Gastroesophageal sphincter (tissue), 4 donors: ENCODE measurements around the gene SMIM26. TPM values are rescaled to one million over a fixed set of nuclear protein-coding genes. Genes with fewer than 3 reads are reported as not detected.
"Not testable (repeated sequence)": the region's sequence is repeated elsewhere in the genome, so short reads cannot be mapped to it uniquely, and the experiment has no call there.

ENCODE experiments used
- ATAC-seq: fragments of 150-250 bp; one replicate; pipeline ENCODE4 v1.9.1; 2016; ENCODE audit warnings: mild to moderate bottlenecking, moderate library complexity
- H3K27ac ChIP-seq, 4 donors: fragments of 200-600 bp; sonication (generic) in 3 of 4; 1 replicate in 3 of 4; 2 replicates in 1 of 4; pipeline ENCODE4 v1.5.1; 2016 to 2019
- H3K27me3 ChIP-seq: fragments of 200-600 bp; sonication (generic); one replicate; pipeline ENCODE4 v1.5.1; 2019
- H3K36me3 ChIP-seq, 2 donors: fragments of 200-600 bp; sonication (generic); one replicate each; pipeline ENCODE4 v1.5.1; 2019; ENCODE audit warnings: control low read depth in 1 of 2
- H3K4me1 ChIP-seq, 3 donors: fragments of 200-600 bp; sonication (generic); 1 replicate in 2 of 3; 2 replicates in 1 of 3; pipeline ENCODE4 v1.5.1; 2016 to 2019; ENCODE audit warnings: control low read depth in 2 of 3
- H3K4me3 ChIP-seq, 2 donors: fragments of 200-600 bp; sonication (generic); one replicate each; pipeline ENCODE4 v1.5.1; 2019; ENCODE audit warnings: mild to moderate bottlenecking in 1 of 2, moderate library complexity in 1 of 2
- H3K9me3 ChIP-seq, 3 donors: fragments of 200-600 bp; sonication (generic); one replicate each; pipeline ENCODE4 v1.5.1; 2017 to 2019; ENCODE audit warnings: control low read depth in 2 of 3
- EP300 ChIP-seq: sonication (generic); formaldehyde crosslinking; IDR thresholded peaks from one replicate; pipeline ENCODE4 v1.6.1; 2017; ENCODE audit warnings: antibody characterized with exemption, mild to moderate bottlenecking
- POLR2A ChIP-seq, 2 donors: fragments of 450-650 bp; IDR thresholded peaks; one replicate each; pipeline ENCODE4 v1.6.1; 2017; ENCODE audit warnings: antibody characterized with exemption in 2 of 2, mild to moderate bottlenecking in 2 of 2, moderate library complexity in 1 of 2
- POLR2AphosphoS5 ChIP-seq: sonication (generic); formaldehyde crosslinking; IDR thresholded peaks from one replicate; pipeline ENCODE4 v1.6.1; 2017; ENCODE audit warnings: antibody characterized with exemption
- WGBS, 2 donors: methylation state at CpG; one replicate each; pipeline ENCODE4 v1.1.5; 2018; ENCODE audit warnings: low coverage in 1 of 2; 5-methylcytosine and 5-hydroxymethylcytosine counted together
- total RNA-seq, 4 donors: library from RNA; depleted of rRNA; stranded (reverse); fragments of >200 nt; gene quantifications; one replicate each; pipeline ENCODE4 v1.1.0, GENCODE V29; 2016
- TF ChIP-seq, protein P1 (sequence below), 4 experiments: fragments of 200-600 bp in 2 of 4; fragments of 450-650 bp in 2 of 4; sonication (generic) in 1 of 4; IDR thresholded peaks; one replicate each; pipeline ENCODE4 v1.5.1; 2017 to 2019; ENCODE audit warnings: antibody characterized with exemption in 4 of 4, mild to moderate bottlenecking in 2 of 4, moderate library complexity in 2 of 4

The SMIM26 gene
- 100 to 1,000 TPM in 3 of 4 donors, 10 to 100 TPM in 1; 94.3 to 217 (median 164) TPM for total RNA-seq

DNA sequence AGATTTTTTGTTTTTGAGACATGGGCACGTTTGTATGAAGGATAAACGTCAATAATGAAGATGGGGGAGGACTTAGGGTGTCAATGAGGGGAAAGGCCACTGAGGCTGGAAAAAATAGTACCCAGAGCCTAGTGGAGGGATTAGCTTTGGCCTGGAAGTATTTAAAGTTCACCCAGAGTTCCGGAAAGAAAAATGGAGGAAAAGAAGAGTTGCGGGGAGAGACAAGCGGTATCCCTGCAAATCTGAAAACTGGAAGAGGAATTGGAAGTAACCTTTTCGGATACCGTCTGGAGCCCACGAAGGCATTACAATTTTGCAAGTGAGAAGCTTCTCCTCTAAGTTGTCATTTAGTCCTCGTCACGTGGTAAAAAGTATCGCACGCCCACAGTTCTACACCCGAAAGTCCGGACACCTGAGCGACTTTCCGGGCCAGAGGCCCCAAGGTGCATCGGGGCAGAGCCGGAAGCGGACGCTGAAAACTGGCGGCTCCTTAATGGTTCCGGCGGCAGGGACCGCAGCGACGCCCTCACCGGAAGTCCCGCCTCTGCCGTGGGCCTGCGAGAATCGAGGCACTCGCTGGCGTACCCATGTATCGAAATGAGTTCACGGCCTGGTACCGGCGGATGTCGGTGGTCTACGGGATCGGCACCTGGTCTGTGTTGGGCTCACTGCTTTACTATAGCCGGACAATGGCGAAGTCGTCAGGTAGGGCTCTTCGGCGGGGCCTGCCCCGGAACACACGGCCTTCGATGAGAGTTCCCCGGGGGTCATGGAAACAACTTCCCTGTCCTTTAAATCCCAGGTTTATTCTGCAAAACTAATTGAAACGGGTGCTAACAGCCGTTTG, at the start of gene SMIM26:
TSS of gene SMIM26 (plus strand) at position 541 of the 847 bp plus-strand sequence. CDS start at position 588, 47 bp downstream.
- Histone ChIP-seq H3K4me3 (peak within 1 kb of the TSS; percentile 63 to 68), H3K27me3 (no peaks in the 10 kb centered on the region), H3K4me1 (peaks cover 0 to 21% (median 0%) of the 10 kb centered on the region in 3 donors), H3K9me3 (no peaks in the 10 kb centered on the region), H3K27ac (peak within 1 kb of the TSS; percentile 75 to 93 (median 87)), H3K36me3 (peaks cover 0 to 46% of the 10 kb centered on the region in 2 donors)
- peak; percentile 30 to 51 for TF ChIP-seq POLR2A (IDR thresholded peaks at IDR 0.05)
- TF ChIP-seq, protein P1, sequence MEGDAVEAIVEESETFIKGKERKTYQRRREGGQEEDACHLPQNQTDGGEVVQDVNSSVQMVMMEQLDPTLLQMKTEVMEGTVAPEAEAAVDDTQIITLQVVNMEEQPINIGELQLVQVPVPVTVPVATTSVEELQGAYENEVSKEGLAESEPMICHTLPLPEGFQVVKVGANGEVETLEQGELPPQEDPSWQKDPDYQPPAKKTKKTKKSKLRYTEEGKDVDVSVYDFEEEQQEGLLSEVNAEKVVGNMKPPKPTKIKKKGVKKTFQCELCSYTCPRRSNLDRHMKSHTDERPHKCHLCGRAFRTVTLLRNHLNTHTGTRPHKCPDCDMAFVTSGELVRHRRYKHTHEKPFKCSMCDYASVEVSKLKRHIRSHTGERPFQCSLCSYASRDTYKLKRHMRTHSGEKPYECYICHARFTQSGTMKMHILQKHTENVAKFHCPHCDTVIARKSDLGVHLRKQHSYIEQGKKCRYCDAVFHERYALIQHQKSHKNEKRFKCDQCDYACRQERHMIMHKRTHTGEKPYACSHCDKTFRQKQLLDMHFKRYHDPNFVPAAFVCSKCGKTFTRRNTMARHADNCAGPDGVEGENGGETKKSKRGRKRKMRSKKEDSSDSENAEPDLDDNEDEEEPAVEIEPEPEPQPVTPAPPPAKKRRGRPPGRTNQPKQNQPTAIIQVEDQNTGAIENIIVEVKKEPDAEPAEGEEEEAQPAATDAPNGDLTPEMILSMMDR (IDR thresholded peaks at IDR 0.05) = no peak
- no peak for TF ChIP-seq EP300
- peak; percentile 81 for TF ChIP-seq POLR2AphosphoS5
- ATAC-seq = peak; percentile 99
- 0 to 1% methylated on average over 10 to 27 of the region's 51 CpGs for WGBS, 2 donors

GRCh38 chr20:18522066-18522465, 45.2 kb upstream of the SMIM26 start:
- not testable (repeated sequence) for ATAC-seq, H3K4me3 ChIP-seq, H3K4me1 ChIP-seq, H3K9me3 ChIP-seq, H3K27ac ChIP-seq, H3K27me3 ChIP-seq
- H3K36me3 ChIP-seq = peaks cover 4 to 52% of the 10 kb centered on the region in 2 donors
- 96% methylated on average over 9 of the region's 9 CpGs for WGBS, 2 donors

DNA sequence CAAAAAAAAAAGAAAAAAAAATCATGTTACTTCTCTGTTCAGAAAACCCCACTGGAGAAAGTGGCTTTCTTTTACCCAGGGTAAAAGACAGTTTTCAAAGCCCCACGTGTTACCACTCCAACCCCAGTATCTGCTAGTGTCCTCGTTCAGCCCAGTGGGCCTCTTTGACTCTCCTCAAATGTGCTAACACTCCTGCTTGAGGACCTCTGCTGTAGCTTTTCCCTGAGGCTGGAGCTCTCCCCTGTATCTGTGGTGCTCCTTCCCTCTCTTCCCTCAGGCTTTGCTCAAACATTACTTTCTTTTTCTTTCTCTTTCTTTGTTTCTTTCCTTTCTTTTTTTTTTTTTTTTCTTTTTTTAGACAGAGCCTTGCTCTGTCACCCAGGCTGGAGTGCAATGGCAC, 44.2 kb upstream of the SMIM26 start:
- Histone ChIP-seq H3K4me3 (no peak overlapping the region), H3K27me3 (no peaks in the 10 kb centered on the region), H3K36me3 (peaks cover 4 to 52% of the 10 kb centered on the region in 2 donors), H3K4me1 (no peaks in the 10 kb centered on the region), H3K9me3 (no peaks in the 10 kb centered on the region), H3K27ac (no peak overlapping the region)
- ATAC-seq = no peak
- TF ChIP-seq POLR2A (IDR thresholded peaks at IDR 0.05) (no peak), EP300 (no peak), POLR2AphosphoS5 (no peak)
- TF ChIP-seq, protein P1 (IDR thresholded peaks at IDR 0.05) = no peak
- 85 to 100% methylated on average over 2 of the region's 2 CpGs for WGBS, 2 donors

GRCh38 chr20:18524646-18525045, 42.6 kb upstream of the SMIM26 start:
- TF ChIP-seq, protein P1 (IDR thresholded peaks at IDR 0.05) = no peak
- TF ChIP-seq POLR2AphosphoS5 (no peak), POLR2A (IDR thresholded peaks at IDR 0.05) (no peak), EP300 (no peak)
- no peak overlapping the region for H3K27ac ChIP-seq
- no peaks in the 10 kb centered on the region for H3K9me3 ChIP-seq
- WGBS, 2 donors = 90 to 100% methylated on average over 1 of the region's 1 CpG
- no peak for ATAC-seq
- H3K27me3 ChIP-seq = no peaks in the 10 kb centered on the region
- H3K4me1 ChIP-seq = no peaks in the 10 kb centered on the region
- no peak overlapping the region for H3K4me3 ChIP-seq
- peaks cover 4 to 67% of the 10 kb centered on the region in 2 donors for H3K36me3 ChIP-seq

GRCh38 chr20:18526761-18527160, 40.5 kb upstream of the SMIM26 start:
- not testable (repeated sequence) for H3K9me3 ChIP-seq, H3K4me1 ChIP-seq, ATAC-seq, H3K27me3 ChIP-seq, H3K27ac ChIP-seq, H3K4me3 ChIP-seq
- WGBS, 2 donors = 76 to 82% methylated on average over 3 to 13 of the region's 14 CpGs
- H3K36me3 ChIP-seq = peaks cover 4 to 84% of the 10 kb centered on the region in 2 donors

DNA sequence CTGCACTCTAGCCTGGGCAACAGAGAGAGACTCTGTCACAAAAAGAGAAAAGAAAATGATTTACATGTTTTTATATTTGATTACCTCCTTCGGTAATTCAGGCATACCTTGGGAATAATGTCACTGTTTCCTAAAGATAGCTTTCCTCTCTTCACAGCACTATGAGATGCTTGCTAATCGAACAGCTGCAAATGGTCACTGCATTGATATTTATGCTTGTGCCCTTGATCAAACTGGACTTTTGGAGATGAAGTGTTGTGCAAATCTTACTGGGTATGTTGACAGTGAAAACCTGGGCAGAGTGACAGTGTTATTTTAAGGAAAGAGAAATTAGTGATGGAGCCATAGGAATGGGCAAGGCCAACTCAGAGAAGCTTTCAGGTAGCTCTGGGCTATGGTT, 39.9 kb upstream of the SMIM26 start:
- 83% methylated on average over 2 of the region's 2 CpGs; no CpG with 5 or more reads in 1 of the 2 donors for WGBS, 2 donors
- no peak for ATAC-seq
- Histone ChIP-seq H3K27ac (no peak overlapping the region), H3K4me3 (no peak overlapping the region), H3K36me3 (peaks cover 4 to 90% of the 10 kb centered on the region in 2 donors), H3K4me1 (no peaks in the 10 kb centered on the region), H3K9me3 (no peaks in the 10 kb centered on the region), H3K27me3 (no peaks in the 10 kb centered on the region)
- TF ChIP-seq EP300 (no peak), POLR2AphosphoS5 (no peak), POLR2A (IDR thresholded peaks at IDR 0.05) (no peak)
- TF ChIP-seq, protein P1 (IDR thresholded peaks at IDR 0.05) = no peak
